ENCODE measurements around the gene KAZN.

Gene KAZN

GRCh38 chr1:14884614-14885175 is 286.2 kb downstream of the KAZN start:
- no peak for DNase-seq (ENCODE audit: low read depth in 2 of 2)

DNA sequence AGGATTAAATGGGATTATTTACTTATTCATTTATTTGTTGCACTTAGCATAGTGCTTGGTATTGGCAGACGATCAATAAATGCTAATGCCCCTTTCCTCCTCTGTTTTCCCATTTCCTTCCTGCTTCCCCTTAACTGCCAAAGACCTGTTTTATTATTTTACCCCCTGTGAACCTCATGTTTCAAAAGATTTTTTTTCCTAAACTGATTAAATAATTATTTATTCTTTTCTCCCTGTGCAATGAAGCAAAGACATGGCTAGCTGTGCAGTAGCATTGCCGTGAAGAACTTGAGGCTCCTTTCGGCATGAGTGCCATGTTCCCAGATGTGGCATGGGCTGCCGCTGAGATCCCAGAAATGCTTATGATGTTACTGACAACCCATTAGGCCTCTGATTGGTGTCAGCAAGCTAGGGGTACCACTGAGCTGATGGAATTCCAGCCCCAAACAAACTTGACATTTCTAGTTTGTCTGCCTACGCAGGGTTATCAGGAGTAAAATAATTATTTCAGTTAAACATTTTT is 288.6 kb downstream of the KAZN start:
- no peak for DNase-seq (ENCODE audit: low read depth in 2 of 2)

DNA sequence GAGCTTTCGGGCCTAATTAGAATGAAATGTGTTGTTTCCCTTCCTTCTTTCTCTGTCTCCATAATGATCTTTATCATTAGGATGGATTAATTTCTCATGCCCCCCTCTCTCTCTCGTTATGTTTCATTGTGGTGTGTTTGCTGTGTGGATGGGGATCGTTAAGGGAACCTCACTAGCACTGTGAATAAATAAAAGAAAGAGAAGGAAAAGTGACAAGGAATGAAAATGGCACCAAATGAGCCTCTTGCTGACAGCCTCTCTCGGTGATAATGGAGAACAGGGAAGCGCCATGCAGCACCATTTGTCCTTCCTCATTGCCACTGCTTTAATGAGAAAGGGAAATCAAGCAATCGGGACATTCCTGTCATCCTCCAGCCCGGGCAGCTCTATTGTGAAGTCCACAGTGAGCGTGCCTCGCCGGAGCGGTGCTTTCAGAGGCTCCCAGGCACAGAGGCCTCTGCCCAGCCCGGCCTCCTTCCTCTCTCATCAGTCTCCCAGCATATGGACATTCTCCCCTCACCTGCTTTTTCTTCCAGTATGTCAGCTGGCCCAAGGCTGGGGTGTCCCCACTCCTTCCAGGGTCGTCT is 289.4 kb downstream of the KAZN start:
- no peak for DNase-seq (ENCODE audit: low read depth in 2 of 2)

- no peak for DNase-seq (ENCODE audit: low read depth in 2 of 2)
Measured at GRCh38 chr1:14888374-14888773, 289.9 kb downstream of the KAZN start.

- no peak for DNase-seq (ENCODE audit: low read depth in 2 of 2)
Measured at GRCh38 chr1:14889825-14890440, 291.4 kb downstream of the KAZN start.

DNA sequence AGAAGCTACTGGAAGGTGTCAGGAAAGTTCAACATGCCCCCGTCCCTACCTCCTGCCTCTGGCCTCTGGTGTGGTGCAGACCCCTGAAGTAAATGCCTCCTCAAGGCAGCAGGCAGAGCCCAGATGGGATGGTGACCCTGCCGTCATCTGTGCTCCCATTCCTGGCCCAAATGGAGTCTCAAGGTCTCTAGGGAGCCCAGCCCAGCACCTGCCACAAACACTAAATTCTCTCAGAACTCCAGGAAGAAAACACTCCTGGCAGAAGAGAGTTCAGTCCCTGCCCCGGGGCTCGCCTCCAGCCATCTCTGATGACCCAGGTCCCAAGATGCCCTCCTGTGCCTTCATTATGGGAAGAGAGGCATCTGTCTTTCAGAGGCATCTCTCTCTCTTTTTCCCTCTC is 293.5 kb downstream of the KAZN start:
- no peak for DNase-seq (ENCODE audit: low read depth in 2 of 2)

- no peak for DNase-seq (ENCODE audit: low read depth in 2 of 2)
Measured at GRCh38 chr1:14894811-14895560, 296.5 kb downstream of the KAZN start.

DNA sequence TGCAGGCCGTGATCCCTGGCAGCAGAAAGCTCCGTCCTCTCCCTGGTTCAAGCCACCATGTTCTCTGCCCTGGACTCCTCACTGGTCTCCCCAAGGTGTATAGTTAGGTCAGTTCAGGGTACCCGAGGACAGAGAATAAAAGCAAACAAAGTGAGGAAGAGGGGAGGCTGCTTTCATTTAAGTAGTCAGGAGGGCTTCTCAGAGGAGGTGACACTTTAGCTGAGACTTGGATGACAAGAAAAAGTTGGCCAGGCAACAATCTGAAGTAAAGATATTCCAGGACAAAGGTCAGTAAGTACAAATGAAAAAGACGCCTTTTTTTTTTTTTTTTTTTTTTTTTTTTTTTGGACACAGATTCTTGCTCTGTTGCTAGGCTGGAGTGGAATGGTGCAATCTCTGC is 297.2 kb downstream of the KAZN start:
- DNase-seq (ENCODE audit: low read depth in 2 of 2) = no peak

GRCh38 chr1:14896381-14897079 is 298.0 kb downstream of the KAZN start:
- no peak for DNase-seq (ENCODE audit: low read depth in 2 of 2)

DNA sequence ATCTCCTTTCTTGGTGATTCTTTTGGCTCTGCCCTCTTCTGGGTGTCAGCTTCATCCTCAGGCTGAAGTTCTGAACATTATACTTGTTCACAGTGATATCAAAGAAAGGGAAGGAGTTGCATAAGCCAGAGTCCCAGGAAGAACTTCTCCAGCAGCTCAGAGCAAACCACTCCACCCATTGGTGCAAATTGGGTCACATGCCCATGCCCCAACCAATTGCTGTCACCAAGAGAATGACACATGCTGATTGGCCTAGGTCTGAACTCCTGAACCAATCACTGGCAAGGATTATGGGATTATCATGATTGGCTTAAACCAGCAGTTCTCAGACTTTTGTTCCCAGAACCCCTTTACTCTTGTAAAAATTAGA is 298.6 kb downstream of the KAZN start:
- DNase-seq (ENCODE audit: low read depth in 2 of 2) = no peak

DNA sequence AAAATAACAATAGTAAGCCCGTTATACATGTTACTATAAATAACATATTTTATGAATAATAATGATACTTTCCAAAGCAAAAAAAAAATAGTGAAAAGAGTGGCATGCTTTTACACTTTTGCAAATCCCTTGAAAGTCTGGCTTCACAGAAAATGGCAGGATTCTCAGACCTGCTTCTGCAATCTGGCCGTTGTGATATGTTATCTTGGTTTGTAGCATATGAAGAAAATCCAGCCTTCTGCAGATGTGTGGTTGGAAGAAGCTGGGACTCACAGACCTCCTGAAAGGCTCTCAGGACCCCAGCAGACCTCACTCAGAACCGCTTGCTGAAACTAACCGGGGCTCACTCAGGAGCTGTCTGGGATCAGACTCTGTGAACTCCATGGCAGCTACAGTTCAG is 299.1 kb downstream of the KAZN start:
- no peak for DNase-seq (ENCODE audit: low read depth in 2 of 2)

DNA sequence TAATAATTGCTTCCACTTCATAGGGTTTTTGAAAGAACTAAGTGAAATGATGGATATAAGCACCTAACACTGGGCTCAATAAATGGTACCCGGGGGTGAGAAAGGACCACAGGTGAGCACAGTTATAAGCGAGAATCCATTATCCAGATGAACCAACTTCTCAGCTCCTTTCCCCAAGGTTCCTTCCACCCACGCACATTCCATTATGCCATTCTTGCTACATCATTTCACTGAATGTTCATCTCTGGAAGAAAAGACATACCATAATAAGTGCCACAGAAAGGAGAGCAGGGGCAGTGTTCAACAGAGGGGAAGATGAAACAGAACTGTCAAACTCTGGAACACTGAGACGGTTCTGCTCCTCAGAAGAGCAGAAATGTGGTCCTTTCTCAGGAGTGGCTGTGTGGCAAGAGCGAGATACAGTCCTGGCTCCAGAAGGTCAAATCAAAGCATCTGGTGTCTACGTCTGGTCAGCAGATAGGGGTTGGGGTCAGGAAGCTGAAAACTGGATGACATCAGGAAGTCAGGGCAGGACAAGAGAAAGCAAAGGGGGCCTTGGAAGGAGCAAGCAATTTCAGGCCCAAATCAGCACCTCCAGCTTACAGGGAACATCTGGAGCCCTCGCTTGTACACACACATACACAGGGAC is 299.6 kb downstream of the KAZN start:
- no peak for DNase-seq (ENCODE audit: low read depth in 2 of 2)

DNA sequence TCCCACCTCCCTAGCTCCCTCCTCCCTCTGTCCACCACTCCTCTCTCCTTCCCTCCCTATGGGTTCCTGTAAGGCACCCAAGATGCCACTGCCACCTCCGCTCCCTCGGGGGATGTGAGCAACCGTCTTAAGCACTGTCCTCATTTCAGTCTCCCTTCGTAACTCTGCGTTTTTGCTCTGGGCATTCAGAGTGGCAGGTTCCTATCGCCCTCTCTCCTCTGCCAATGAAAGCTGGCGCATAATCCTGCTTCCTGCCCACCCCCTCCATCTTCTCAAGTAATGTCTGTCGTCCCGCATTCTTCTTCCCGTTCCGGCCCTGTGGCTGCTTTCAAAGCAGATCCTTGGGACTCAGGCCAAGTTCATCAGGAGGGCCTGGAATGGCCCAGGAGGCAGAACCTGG is 301.2 kb downstream of the KAZN start:
- DNase-seq (ENCODE audit: low read depth in 2 of 2) = no peak

DNA sequence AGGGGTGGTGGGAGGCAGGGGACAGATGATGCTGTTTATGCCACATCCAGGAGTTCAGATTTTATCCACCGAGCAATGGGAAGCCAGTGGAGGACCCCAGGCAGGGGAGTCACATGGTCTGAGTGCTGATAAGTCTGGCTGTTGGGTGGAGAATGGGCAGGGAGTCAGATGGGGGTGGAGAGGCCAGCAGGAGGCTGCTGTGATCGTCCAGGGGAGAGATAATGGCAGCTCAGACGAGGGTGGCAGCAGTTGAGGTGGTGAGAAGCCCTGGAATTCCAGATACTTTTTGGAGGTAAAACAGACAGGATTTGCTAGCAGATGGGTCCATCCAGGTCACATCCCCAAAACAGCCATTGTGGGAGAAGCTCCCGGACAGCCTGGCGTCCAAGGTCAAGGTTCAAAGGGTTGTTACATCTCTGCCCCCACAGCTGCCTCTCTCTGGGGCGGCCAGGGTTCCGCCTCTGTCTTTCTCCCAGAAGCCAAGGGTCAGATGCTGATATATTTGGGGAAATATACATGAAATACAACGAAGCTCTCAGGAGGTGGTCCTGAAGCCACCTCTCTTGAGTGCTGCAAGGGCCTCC is 303.0 kb downstream of the KAZN start:
- DNase-seq (ENCODE audit: low read depth in 2 of 2) = no peak

DNA sequence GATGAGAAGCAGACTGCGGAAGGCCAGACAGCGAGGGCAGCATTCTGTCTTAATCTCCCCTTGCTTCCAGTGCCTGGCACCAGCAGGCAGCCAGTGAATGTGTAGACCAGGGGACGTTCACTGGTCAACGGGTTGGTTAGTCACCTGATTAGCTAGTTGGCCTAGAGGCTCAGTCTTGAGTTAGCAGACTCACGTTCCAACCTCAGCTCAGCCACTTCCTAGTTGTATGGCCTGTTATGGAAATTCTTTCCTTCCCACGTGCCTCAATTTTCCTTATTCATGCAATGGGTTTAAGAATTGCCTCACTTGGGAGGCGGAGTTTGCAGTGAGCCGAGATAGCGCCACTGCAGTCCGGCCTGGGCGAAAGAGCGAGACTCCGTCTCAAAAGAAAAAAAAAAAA is 305.4 kb downstream of the KAZN start:
- no peak for DNase-seq (ENCODE audit: low read depth in 2 of 2)

GRCh38 chr1:14906665-14907064 is 308.2 kb downstream of the KAZN start:
- no peak for DNase-seq (ENCODE audit: low read depth in 2 of 2)

- no peak for DNase-seq (ENCODE audit: low read depth in 2 of 2)
Measured at GRCh38 chr1:14907416-14907815, 308.9 kb downstream of the KAZN start.

- no peak for DNase-seq (ENCODE audit: low read depth in 2 of 2)
Measured at GRCh38 chr1:14909273-14909672, 310.8 kb downstream of the KAZN start.

GRCh38 chr1:14909920-14910460 is 311.5 kb downstream of the KAZN start:
- no peak for DNase-seq (ENCODE audit: low read depth in 2 of 2)

GRCh38 chr1:14910984-14911721 is 312.7 kb downstream of the KAZN start:
- DNase-seq (ENCODE audit: low read depth in 2 of 2) = no peak
